ENCODE results near the gene GDI2. TPM values are rescaled to one million over a fixed set of nuclear protein-coding genes. Genes with fewer than 3 reads are reported as not detected.

GDI2 gene
- total and polyA plus RNA-seq, 9 of the 15 experiments (the other 6 are each of a cell fraction or from before 2014, with no cell fraction given), result 262 to 424 (median 287) TPM

DNA sequence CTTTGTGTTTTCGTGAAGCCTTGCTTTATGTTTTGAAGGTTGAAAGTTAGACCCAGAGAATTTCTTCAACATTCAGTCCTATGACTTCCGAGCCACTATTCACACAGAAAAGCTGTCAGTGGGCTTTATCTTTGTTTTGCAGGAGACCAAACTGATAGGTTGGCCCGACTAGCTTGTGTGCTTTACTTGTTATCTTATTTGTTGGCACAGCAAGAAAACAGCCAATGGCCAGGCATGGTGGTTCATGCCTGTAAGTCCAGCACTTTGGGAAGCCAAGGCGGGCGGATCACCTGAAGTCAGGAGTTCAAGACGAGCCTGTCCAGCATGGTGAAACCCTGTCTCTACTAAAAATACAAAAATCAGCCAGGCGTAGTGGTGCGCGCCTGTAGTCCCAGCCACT lies 16.0 kb upstream of the GDI2 start (continued):
- no peak for TF ChIP-seq ZNF311 (CRISPR knock-in tag; IDR thresholded peaks at IDR 0.05)
- TF ChIP-seq ZNF584 (CRISPR knock-in tag; IDR thresholded peaks at IDR 0.05; ENCODE audit: low read depth), result no peak
- TF ChIP-seq FOXM1 (IDR thresholded peaks at IDR 0.05; ENCODE audit: low read depth), result peak; percentile 69; the same call in 1 of the 2 replicates
- no peak for TF ChIP-seq FOXM1 (CRISPR knock-in tag; IDR thresholded peaks at IDR 0.05; ENCODE audit: low read depth)
- TF ChIP-seq NBN (IDR thresholded peaks at IDR 0.05; ENCODE audit: low read depth), result 0 out of 2 replicates have a peak, but pooled peaks have one; percentile 34
- no peak for TF ChIP-seq ZNF24 (IDR thresholded peaks at IDR 0.05)
- TF ChIP-seq, protein P1, sequence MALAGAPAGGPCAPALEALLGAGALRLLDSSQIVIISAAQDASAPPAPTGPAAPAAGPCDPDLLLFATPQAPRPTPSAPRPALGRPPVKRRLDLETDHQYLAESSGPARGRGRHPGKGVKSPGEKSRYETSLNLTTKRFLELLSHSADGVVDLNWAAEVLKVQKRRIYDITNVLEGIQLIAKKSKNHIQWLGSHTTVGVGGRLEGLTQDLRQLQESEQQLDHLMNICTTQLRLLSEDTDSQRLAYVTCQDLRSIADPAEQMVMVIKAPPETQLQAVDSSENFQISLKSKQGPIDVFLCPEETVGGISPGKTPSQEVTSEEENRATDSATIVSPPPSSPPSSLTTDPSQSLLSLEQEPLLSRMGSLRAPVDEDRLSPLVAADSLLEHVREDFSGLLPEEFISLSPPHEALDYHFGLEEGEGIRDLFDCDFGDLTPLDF (CRISPR knock-in tag; IDR thresholded peaks at IDR 0.05), result no peak
- peak; percentile 45; the same call in 1 of the 2 replicates for TF ChIP-seq ATF7 (IDR thresholded peaks at IDR 0.05)
- TF ChIP-seq BCOR (IDR thresholded peaks at IDR 0.05), result peak; percentile 29; the same call in 1 of the 2 replicates
- TF ChIP-seq GATA2 (CRISPR knock-in tag; IDR thresholded peaks at IDR 0.05), result peak; percentile 60
- TF ChIP-seq ZFP30 (CRISPR knock-in tag; IDR thresholded peaks at IDR 0.05; ENCODE audit: borderline replicate concordance), result no peak
- TF ChIP-seq ETV1 (tag; conservative IDR thresholded peaks at IDR 0.05; ENCODE audit: low read depth), result no peak
- TF ChIP-seq, protein P2, sequence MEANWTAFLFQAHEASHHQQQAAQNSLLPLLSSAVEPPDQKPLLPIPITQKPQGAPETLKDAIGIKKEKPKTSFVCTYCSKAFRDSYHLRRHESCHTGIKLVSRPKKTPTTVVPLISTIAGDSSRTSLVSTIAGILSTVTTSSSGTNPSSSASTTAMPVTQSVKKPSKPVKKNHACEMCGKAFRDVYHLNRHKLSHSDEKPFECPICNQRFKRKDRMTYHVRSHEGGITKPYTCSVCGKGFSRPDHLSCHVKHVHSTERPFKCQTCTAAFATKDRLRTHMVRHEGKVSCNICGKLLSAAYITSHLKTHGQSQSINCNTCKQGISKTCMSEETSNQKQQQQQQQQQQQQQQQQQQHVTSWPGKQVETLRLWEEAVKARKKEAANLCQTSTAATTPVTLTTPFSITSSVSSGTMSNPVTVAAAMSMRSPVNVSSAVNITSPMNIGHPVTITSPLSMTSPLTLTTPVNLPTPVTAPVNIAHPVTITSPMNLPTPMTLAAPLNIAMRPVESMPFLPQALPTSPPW (CRISPR knock-in tag; IDR thresholded peaks at IDR 0.05), result 0 out of 2 replicates have a peak, but pooled peaks have one; percentile 22
- no peak for TF ChIP-seq ZBTB33 (CRISPR knock-in tag; IDR thresholded peaks at IDR 0.05)
- TF ChIP-seq, protein P3, sequence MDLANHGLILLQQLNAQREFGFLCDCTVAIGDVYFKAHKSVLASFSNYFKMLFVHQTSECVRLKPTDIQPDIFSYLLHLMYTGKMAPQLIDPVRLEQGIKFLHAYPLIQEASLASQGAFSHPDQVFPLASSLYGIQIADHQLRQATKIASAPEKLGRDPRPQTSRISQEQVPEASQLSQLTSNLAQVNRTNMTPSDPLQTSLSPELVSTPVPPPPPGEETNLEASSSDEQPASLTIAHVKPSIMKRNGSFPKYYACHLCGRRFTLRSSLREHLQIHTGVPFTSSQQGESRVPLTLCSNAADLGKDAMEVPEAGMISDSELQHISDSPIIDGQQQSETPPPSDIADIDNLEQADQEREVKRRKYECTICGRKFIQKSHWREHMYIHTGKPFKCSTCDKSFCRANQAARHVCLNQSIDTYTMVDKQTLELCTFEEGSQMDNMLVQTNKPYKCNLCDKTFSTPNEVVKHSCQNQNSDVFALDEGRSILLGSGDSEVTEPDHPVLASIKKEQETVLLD (IDR thresholded peaks at IDR 0.05), result peak; percentile 67
- TF ChIP-seq ZNF444 (CRISPR knock-in tag; IDR thresholded peaks at IDR 0.05), result no peak
- no peak for TF ChIP-seq PTTG1 (tag; IDR thresholded peaks at IDR 0.05; ENCODE audit: low read depth)
- no peak for TF ChIP-seq FOXK2 (conservative IDR thresholded peaks at IDR 0.05 in 1 of 2, IDR thresholded peaks at IDR 0.05 in 1 of 2; ENCODE audit: low read depth in 2 of 2)
- TF ChIP-seq MTA3 (IDR thresholded peaks at IDR 0.05; ENCODE audit: borderline replicate concordance), result peak; percentile 74
- TF ChIP-seq TEAD4 (IDR thresholded peaks at IDR 0.05; ENCODE audit: low read length), result peak; percentile 74
- TF ChIP-seq TEAD4 (CRISPR knock-in tag; IDR thresholded peaks at IDR 0.05; ENCODE audit: borderline replicate concordance), result no peak
- peak; percentile 56; the same call in 1 of the 2 replicates for TF ChIP-seq MYBL2 (IDR thresholded peaks at IDR 0.05; ENCODE audit: low read depth)
- no peak for TF ChIP-seq MYBL2 (CRISPR knock-in tag; IDR thresholded peaks at IDR 0.05; ENCODE audit: borderline replicate concordance)
- TF ChIP-seq, protein P4, sequence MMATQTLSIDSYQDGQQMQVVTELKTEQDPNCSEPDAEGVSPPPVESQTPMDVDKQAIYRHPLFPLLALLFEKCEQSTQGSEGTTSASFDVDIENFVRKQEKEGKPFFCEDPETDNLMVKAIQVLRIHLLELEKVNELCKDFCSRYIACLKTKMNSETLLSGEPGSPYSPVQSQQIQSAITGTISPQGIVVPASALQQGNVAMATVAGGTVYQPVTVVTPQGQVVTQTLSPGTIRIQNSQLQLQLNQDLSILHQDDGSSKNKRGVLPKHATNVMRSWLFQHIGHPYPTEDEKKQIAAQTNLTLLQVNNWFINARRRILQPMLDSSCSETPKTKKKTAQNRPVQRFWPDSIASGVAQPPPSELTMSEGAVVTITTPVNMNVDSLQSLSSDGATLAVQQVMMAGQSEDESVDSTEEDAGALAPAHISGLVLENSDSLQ (IDR thresholded peaks at IDR 0.05), result peak; percentile 70

All from K562 (cell line).